GM12872 (cell line): ENCODE measurements around the gene ZC3H7B.

Experiments
- TF ChIP-seq, protein P1 (sequence below): IDR thresholded peaks from 3 replicates; pipeline ENCODE4 v1.5.1; 2011; ENCODE audit warnings: low read depth, mild to moderate bottlenecking, low read length, moderate library complexity; ENCODE audit not compliant: insufficient read depth

Gene ZC3H7B

DNA sequence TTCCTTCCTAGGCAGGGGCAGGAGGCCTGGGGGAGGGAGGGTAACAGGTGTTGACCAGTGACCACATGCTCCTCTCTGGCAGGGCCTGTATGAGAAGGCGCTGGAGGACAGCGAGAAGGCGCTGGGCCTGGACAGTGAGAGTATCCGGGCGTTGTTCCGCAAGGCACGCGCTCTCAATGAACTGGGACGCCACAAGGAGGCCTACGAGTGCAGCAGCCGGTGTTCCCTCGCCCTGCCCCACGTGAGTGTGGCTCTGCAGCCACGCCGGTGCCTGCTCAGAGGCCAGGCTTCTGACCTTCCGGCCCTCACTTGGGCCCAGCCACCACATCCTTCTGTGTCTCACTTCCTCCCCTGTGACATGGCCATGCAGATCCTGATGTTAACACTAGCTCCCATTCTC is 25.8 kb downstream of the ZC3H7B start:
- TF ChIP-seq, protein P1, sequence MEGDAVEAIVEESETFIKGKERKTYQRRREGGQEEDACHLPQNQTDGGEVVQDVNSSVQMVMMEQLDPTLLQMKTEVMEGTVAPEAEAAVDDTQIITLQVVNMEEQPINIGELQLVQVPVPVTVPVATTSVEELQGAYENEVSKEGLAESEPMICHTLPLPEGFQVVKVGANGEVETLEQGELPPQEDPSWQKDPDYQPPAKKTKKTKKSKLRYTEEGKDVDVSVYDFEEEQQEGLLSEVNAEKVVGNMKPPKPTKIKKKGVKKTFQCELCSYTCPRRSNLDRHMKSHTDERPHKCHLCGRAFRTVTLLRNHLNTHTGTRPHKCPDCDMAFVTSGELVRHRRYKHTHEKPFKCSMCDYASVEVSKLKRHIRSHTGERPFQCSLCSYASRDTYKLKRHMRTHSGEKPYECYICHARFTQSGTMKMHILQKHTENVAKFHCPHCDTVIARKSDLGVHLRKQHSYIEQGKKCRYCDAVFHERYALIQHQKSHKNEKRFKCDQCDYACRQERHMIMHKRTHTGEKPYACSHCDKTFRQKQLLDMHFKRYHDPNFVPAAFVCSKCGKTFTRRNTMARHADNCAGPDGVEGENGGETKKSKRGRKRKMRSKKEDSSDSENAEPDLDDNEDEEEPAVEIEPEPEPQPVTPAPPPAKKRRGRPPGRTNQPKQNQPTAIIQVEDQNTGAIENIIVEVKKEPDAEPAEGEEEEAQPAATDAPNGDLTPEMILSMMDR: no peak

DNA sequence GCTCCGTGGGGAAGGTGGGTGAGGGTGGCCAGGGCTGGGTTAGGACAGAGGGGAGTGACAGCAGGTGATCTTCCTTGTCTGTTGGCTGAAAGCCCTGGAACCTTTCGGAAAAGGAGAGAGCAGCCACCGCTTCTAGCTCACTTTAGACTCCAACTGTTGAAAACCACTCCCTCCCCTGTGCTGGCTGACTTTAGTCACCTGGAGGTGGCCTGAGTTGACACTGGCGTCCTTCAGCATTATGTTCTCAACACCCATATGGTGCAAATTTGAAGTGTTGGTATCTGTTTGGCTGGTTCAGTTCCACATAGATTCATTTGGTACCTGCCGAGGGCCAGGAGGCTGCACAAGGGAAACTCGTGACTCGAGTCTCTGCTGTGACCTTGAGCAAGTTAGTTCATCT is 28.8 kb downstream of the ZC3H7B start:
- TF ChIP-seq, protein P1: no peak

DNA sequence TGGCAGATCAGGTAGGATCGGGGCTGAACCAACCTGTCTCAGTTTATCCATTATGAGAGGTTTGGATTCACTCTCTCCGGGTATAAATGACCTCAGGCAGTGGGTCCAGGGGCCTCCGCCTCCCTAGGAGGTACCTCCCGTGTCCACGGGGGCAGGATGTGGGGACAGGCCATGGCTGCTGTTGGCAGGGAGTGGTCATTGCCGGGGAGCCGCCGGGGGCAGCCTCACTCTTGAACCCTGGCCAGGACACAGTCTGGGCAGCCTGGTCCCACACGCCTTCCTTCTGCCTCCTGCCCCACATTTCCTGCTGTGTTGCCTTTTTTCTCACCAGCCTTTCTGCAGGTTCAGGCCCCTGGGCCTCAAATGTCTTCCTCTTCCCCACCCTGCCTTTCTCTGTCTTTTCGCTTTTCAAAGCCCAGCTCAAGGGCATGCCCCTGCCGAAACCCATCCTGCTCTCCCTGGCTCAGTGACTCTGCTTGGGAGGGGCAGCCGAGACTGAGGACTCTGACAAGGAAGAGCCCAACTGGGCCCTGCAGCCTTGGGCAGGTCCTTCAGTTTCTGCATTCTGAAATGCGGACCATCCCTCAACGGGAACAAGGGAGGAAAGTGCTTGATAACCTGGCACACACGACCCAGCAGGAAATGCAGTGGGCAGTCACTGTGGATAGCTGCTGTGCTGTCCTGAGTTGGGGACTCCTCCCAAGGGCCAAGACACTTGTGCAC is 31.1 kb downstream of the ZC3H7B start:
- TF ChIP-seq, protein P1: no peak

DNA sequence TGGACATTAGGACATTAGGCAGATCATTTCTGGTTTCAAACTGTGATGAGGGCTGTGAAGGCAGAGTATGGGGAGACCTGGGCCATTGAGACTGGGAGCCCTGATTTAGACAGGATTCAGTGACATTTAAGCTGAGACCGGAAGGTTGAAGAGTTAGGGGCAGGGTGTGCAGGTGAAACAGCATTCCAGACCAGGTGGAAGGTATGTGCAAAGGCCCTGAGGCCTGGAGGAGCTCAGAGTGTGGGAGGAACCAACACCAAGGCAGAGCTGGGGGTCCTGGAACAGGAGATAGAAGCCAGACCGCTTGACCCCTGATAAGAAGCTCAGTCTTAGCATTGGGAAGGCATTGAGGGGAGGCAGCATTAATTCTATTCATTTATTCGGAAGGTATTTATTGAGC is 32.5 kb downstream of the ZC3H7B start:
- TF ChIP-seq, protein P1: no peak

DNA sequence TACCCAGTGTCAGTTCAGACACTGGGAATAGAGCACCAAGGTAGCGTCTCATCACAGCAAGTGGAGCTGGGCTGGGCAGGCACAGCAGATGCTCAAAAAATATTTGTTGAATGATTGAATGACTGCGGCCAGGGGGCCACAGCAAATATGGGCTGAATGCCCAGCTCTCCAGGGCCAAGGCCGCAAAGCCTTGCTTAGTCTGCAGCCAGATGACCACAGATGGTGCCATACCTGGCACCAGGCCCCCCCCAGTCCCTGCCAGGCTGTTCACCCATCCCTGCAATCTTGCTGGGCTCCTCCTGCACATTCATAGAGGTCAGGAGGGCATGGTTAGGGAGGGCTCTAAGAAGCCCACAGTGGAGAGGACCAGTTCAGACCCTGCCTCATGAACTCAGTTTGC is 32.9 kb downstream of the ZC3H7B start:
- TF ChIP-seq, protein P1: no peak

DNA sequence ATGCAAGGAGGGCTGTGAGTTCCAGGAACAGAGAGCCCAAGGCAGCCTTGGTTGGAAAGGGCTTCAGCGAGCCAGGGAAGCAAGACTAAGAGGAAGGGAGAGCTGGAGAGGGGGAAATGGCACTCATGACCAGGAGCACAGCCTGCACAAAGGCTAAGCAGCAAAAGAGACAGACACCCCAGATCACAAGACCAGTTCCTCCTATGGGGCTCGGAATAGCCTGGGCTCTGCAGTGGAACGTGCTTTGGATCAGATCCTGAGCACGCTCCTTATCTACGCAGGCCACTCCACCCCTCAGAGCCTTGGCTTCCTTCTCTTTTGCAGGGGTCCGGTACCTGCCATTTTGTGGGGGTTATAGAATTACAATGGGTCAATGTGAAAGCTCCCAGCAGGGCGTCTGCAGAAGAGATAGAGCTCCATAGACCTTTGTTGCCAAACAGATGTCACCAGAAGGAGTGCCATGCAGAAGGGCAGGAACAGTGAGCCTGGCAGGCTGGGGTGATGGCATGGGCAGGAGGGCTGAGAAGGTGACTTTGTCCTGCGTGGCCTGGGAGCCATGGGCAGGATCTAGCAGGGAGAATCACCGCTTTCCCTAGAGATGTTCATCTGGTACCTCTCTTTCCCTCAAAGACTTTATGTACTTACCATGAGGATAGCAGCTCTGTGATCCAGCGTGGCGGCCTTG is 33.8 kb downstream of the ZC3H7B start:
- TF ChIP-seq, protein P1: no peak

DNA sequence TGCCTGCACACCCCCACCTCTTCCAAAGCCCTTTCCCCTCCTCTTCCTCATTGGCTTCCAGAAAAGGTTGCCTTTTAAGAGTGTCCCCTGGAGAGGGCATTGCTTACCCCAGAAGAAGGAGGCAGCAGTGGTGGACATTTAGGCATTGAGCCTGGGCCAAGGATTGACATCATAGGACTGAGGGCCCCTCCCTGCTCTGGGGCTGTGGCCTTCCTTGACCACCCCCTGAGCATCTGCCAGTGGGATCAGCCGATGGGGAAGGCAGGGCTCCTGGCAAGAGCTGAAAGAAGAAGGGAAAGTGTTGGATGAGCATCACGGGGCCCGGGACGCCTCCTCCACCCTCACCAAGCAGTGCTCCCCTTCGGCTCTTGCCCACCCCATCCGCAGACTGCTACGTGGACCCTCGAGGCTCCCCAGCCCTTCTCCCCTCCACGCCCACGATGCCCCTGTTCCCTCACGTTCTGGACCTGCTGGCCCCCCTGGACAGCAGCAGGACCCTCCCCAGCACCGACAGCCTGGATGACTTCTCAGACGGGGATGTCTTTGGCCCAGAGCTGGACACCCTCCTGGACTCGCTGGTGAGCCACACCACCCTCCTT is 37.4 kb downstream of the ZC3H7B start:
- TF ChIP-seq, protein P1: no peak
